Measurements from ENCODE around the gene TUT1.

- TF ChIP-seq CTCF (IDR thresholded peaks at IDR 0.05): no peak
- no peak for TF ChIP-seq POLR2A (IDR thresholded peaks at IDR 0.05)
These were observed 55.5 kb downstream of the TUT1 start for GRCh38 chr11:62535802-62536201.
